Measurements from ENCODE around the gene TRIM72.
A peak's percentile ranks its signal among the peaks of the same experiment; 100 is the strongest.
"Not testable (repeated sequence)": the region's sequence is repeated elsewhere in the genome, so short reads cannot be mapped to it uniquely, and the experiment has no call there.

Gene TRIM72

GRCh38 chr16:31213877-31214707 lies at the start of gene TRIM72:
TRIM72 (plus strand) TSS chr16:31214119; CDS start chr16:31214739, 620 bp downstream.
- peak within 1 kb of the TSS; percentile 15 for H3K4me3 ChIP-seq (ENCODE audit: low read length)

GRCh38 chr16:31167315-31167714 lies 46.6 kb upstream of the TRIM72 start:
- TF ChIP-seq CTCF (IDR thresholded peaks at IDR 0.05; ENCODE audit: insufficient read depth, low read depth, low read length, missing control alignments) = no peak
- DNase-seq (ENCODE audit: low read depth) = no peak
- H3K4me3 ChIP-seq (ENCODE audit: low read length) = no peak overlapping the region

More at GRCh38 chr16:31213877-31214707, at the start of gene TRIM72:
- TF ChIP-seq CTCF (IDR thresholded peaks at IDR 0.05; ENCODE audit: insufficient read depth, low read depth, low read length, missing control alignments) = no peak
- DNase-seq (ENCODE audit: low read depth) = no peak

GRCh38 chr16:31168848-31169247 lies 45.1 kb upstream of the TRIM72 start:
- DNase-seq (ENCODE audit: low read depth) = no peak
- no peak for TF ChIP-seq CTCF (IDR thresholded peaks at IDR 0.05; ENCODE audit: insufficient read depth, low read depth, low read length, missing control alignments)
- H3K4me3 ChIP-seq (ENCODE audit: low read length) = no peak overlapping the region

GRCh38 chr16:31170048-31170447 lies 43.9 kb upstream of the TRIM72 start:
- H3K4me3 ChIP-seq (ENCODE audit: low read length) = not testable (repeated sequence)

GRCh38 chr16:31177136-31177535 lies 36.8 kb upstream of the TRIM72 start:
- peak; percentile 40 for DNase-seq (ENCODE audit: low read depth)
- no peak for TF ChIP-seq CTCF (IDR thresholded peaks at IDR 0.05; ENCODE audit: insufficient read depth, low read depth, low read length, missing control alignments)
- H3K4me3 ChIP-seq (ENCODE audit: low read length) = no peak overlapping the region

More at GRCh38 chr16:31170048-31170447, 43.9 kb upstream of the TRIM72 start:
- not testable (repeated sequence) for DNase-seq (ENCODE audit: low read depth)

- peak overlapping the region; percentile 88 for H3K4me3 ChIP-seq (ENCODE audit: low read length)
- DNase-seq (ENCODE audit: low read depth) = no peak
- TF ChIP-seq CTCF (IDR thresholded peaks at IDR 0.05; ENCODE audit: insufficient read depth, low read depth, low read length, missing control alignments) = no peak
Observed at GRCh38 chr16:31179219-31179746, 34.6 kb upstream of the TRIM72 start.

GRCh38 chr16:31179747-31180459 lies 34.0 kb upstream of the TRIM72 start, which contains the start of gene FUS:
FUS (plus strand) TSS chr16:31180139; CDS start chr16:31180215, 76 bp downstream.
- DNase-seq (ENCODE audit: low read depth) = peak; percentile 85
- H3K4me3 ChIP-seq (ENCODE audit: low read length) = peak within 1 kb of the TSS; percentile 88
- no peak for TF ChIP-seq CTCF (IDR thresholded peaks at IDR 0.05; ENCODE audit: insufficient read depth, low read depth, low read length, missing control alignments)

All from epithelial cell of esophagus (primary cell).